Measurements from ENCODE around the gene RAD18. TPM values are rescaled to one million over a fixed set of nuclear protein-coding genes. Genes with fewer than 3 reads are reported as not detected.

Gene RAD18
- total and polyA plus RNA-seq, 8 donors = 1.4 to 87.9 (median 4.6) TPM

GRCh38 chr3:8983026-8983425, 19.8 kb upstream of the RAD18 start:
- 67 to 89% (median 80%) methylated on average over 1 of the region's 1 CpG for WGBS, 5 donors
- intact Hi-C loops (cut with DNase I; ENCODE audit: low total_unique reads) = no loop called here
- H3K27ac ChIP-seq = no peak overlapping the region
- peaks cover 0 to 10% (median 4%) of the 10 kb centered on the region in 4 donors for H3K4me1 ChIP-seq
- no peak overlapping the region for H3K4me3 ChIP-seq
- no peak for DNase-seq
- TF ChIP-seq EP300 (IDR thresholded peaks at IDR 0.05) (no peak), CTCF (IDR thresholded peaks at IDR 0.05) (no peak), POLR2AphosphoS5 (IDR thresholded peaks at IDR 0.05) (no peak), POLR2A (IDR thresholded peaks at IDR 0.05) (no peak)
- H3K27me3 ChIP-seq = peaks cover 0 to 7% (median 0%) of the 10 kb centered on the region in 3 donors
- H3K36me3 ChIP-seq = no peaks in the 10 kb centered on the region
- H3K9me3 ChIP-seq = peaks cover 0 to 12% (median 8%) of the 10 kb centered on the region in 4 donors

GRCh38 chr3:8982509-8982908, 19.2 kb upstream of the RAD18 start:
- intact Hi-C loops (cut with DNase I; ENCODE audit: low total_unique reads) = no loop called here
- DNase-seq = peak in 1 of 2 donors; percentile 56
- WGBS, 5 donors = 39 to 56% (median 51%) methylated on average over 5 of the region's 5 CpGs
- Histone ChIP-seq H3K27me3 (peaks cover 0 to 8% (median 0%) of the 10 kb centered on the region in 3 donors), H3K27ac (no peak overlapping the region), H3K36me3 (no peaks in the 10 kb centered on the region), H3K4me1 (peaks cover 0 to 6% (median under 1%) of the 10 kb centered on the region in 4 donors), H3K9me3 (peaks cover 0 to 12% (median 8%) of the 10 kb centered on the region in 4 donors), H3K4me3 (no peak overlapping the region)
- TF ChIP-seq POLR2AphosphoS5 (IDR thresholded peaks at IDR 0.05) = no peak
- TF ChIP-seq CTCF (IDR thresholded peaks at IDR 0.05) = no peak
- TF ChIP-seq EP300 (IDR thresholded peaks at IDR 0.05) = no peak
- TF ChIP-seq POLR2A (IDR thresholded peaks at IDR 0.05) = no peak

DNA sequence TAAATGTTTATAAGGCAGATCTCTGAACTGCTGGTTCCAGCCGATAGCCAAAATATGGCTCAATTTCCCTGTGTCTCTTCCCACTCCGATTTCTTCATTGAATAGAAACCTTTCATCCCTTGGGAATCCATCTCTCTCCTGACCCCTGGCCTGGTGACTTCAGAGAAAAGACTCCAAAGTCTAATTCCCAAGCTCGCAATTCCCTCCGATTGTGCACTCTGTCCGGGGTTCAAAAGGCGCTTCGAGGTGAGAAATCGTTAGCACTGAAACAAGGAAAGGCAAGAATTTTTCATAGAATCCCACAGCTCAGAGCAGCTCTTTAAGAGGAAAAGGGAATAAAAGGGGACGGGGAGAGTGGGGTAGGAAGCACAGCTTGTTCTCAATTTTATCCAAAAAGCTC, 18.4 kb upstream of the RAD18 start:
- peaks cover 0 to 12% (median 8%) of the 10 kb centered on the region in 4 donors for H3K9me3 ChIP-seq
- H3K27ac ChIP-seq = no peak overlapping the region
- no peak overlapping the region for H3K4me3 ChIP-seq
- peaks cover 0 to 16% (median 0%) of the 10 kb centered on the region in 3 donors for H3K27me3 ChIP-seq
- TF ChIP-seq POLR2A (IDR thresholded peaks at IDR 0.05) (no peak), POLR2AphosphoS5 (IDR thresholded peaks at IDR 0.05) (no peak), EP300 (IDR thresholded peaks at IDR 0.05) (no peak), CTCF (IDR thresholded peaks at IDR 0.05) (no peak)
- H3K4me1 ChIP-seq = peaks cover 0 to 4% (median 0%) of the 10 kb centered on the region in 4 donors
- 78 to 91% (median 86%) methylated on average over 9 of the region's 9 CpGs for WGBS, 5 donors
- intact Hi-C loops (cut with DNase I; ENCODE audit: low total_unique reads) = no loop called here
- H3K36me3 ChIP-seq = no peaks in the 10 kb centered on the region
- no peak for DNase-seq

- Histone ChIP-seq H3K36me3 (no peaks in the 10 kb centered on the region), H3K4me3 (no peak overlapping the region), H3K27me3 (peaks cover 0 to 20% (median 0%) of the 10 kb centered on the region in 3 donors), H3K4me1 (peaks cover 0 to 4% (median 0%) of the 10 kb centered on the region in 4 donors), H3K27ac (no peak overlapping the region), H3K9me3 (peaks cover 0 to 12% (median 8%) of the 10 kb centered on the region in 4 donors)
- intact Hi-C loops (cut with DNase I; ENCODE audit: low total_unique reads) = no loop called here
- no peak for DNase-seq
- 82 to 90% (median 86%) methylated on average over 9 of the region's 9 CpGs for WGBS, 5 donors
- TF ChIP-seq POLR2AphosphoS5 (IDR thresholded peaks at IDR 0.05) (no peak), POLR2A (IDR thresholded peaks at IDR 0.05) (no peak), EP300 (IDR thresholded peaks at IDR 0.05) (no peak), CTCF (IDR thresholded peaks at IDR 0.05) (no peak)
Observed at GRCh38 chr3:8981296-8981695, 18.0 kb upstream of the RAD18 start.
